Measurements from ENCODE around the gene DNAJC1. TPM values are rescaled to one million over a fixed set of nuclear protein-coding genes. Genes with fewer than 3 reads are reported as not detected.
A peak's percentile ranks its signal among the peaks of the same experiment; 100 is the strongest.

The DNAJC1 gene
- total RNA-seq, 4 donors from 2014 or later = 37.1 to 41.7 (median 40.1) TPM

DNA sequence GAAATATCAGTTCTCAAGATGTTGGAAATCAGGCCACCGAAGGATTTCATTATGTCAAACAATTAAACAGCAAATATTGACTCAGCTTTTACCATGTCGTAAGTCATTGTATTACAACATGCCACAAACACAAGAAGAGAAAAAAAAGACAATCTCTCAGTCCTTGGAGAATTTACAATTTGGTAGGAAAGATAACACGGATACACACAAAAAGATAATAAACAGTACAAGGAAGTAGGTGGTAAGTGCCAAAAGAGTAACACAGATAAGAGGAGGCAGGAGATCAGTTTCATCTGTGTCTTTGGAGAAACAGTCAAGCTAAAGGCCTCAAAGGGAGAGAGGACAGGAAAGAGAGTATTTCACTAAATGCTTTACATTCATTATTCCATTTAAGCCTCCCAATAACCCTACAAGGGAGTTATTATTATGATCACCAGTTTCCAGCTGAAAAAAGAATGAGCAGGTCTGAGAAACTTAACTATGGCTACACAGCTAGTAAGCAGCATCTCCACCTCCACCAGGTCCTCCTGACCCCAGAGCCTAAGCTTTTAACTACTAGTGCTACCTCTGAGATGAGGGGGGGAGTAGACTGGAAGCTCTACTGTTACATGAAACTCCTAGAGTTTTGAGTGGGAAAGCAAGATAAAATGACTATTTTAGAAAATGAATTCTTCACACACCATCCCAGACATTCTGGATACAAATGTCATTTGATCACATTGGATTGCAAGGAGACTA is 13.9 kb upstream of the DNAJC1 start:
- no peaks in the 10 kb centered on the region for H3K9me3 ChIP-seq
- TF ChIP-seq POLR2A (IDR thresholded peaks at IDR 0.05) = no peak
- TF ChIP-seq CTCF (IDR thresholded peaks at IDR 0.05) = no peak
- no peak overlapping the region for H3K4me3 ChIP-seq
- DNase-seq = no peak
- H3K27me3 ChIP-seq = no peaks in the 10 kb centered on the region
- no peaks in the 10 kb centered on the region for H3K4me1 ChIP-seq
- H3K27ac ChIP-seq = no peak overlapping the region
- H3K36me3 ChIP-seq = no peaks in the 10 kb centered on the region

- no peak for DNase-seq
- Histone ChIP-seq H3K36me3 (no peaks in the 10 kb centered on the region), H3K4me3 (no peak overlapping the region), H3K27me3 (no peaks in the 10 kb centered on the region), H3K4me1 (no peaks in the 10 kb centered on the region), H3K27ac (no peak overlapping the region), H3K9me3 (no peaks in the 10 kb centered on the region)
- TF ChIP-seq POLR2A (IDR thresholded peaks at IDR 0.05) = no peak
- no peak for TF ChIP-seq CTCF (IDR thresholded peaks at IDR 0.05)
Measured at GRCh38 chr10:22016046-22016705, 12.6 kb upstream of the DNAJC1 start.

DNA sequence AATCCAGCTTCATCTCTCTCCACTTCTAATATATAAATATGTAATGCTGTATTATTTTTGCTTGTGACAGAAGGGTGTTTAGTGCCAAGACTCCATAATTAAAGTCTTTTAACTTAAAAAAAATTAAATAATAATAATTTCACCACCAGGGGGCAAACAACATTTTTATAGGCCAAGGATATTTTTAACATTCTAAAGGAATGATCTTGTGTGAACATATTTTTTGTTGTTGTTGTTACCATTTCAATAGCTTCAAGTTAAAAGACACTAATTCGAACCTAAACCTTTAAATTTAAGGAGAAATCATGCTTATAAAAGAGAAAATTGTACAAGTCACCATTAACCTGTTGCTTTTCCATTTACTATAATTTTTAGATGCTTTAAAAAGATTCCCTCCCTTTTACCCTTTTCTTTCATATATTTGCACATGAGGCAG is 7.5 kb upstream of the DNAJC1 start:
- H3K36me3 ChIP-seq = no peaks in the 10 kb centered on the region
- no peak overlapping the region for H3K27ac ChIP-seq
- no peaks in the 10 kb centered on the region for H3K9me3 ChIP-seq
- H3K27me3 ChIP-seq = no peaks in the 10 kb centered on the region
- no peak for DNase-seq
- TF ChIP-seq POLR2A (IDR thresholded peaks at IDR 0.05) (no peak), CTCF (IDR thresholded peaks at IDR 0.05) (peak in 4 of 6 experiments; percentile 25 to 75 (median 34))
- no peak overlapping the region for H3K4me3 ChIP-seq
- H3K4me1 ChIP-seq = no peaks in the 10 kb centered on the region

DNA sequence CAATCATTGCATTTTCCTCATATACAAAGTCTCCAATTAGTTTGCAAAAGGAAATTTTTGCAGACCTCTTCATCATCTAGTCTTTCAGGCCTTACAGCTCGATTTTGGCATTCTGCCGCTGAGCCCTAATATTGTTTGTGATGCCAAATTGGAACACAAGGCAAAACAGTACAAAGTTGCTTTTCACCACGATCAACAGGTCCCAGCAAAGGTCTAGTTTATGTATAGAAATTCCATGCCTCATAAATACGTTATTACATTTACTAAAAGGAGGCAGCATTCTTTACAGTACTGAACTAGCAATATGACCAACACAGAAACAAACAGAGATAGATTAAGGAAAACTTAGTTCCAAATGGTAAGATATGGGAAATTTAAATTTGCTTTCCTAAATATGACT is 7.0 kb upstream of the DNAJC1 start:
- H3K4me3 ChIP-seq = no peak overlapping the region
- H3K27ac ChIP-seq = no peak overlapping the region
- DNase-seq = no peak
- no peaks in the 10 kb centered on the region for H3K36me3 ChIP-seq
- no peaks in the 10 kb centered on the region for H3K9me3 ChIP-seq
- TF ChIP-seq CTCF (IDR thresholded peaks at IDR 0.05) (no peak), POLR2A (IDR thresholded peaks at IDR 0.05) (no peak)
- H3K4me1 ChIP-seq = no peaks in the 10 kb centered on the region
- no peaks in the 10 kb centered on the region for H3K27me3 ChIP-seq

- DNase-seq = no peak
- Histone ChIP-seq H3K4me3 (no peak overlapping the region), H3K36me3 (no peaks in the 10 kb centered on the region), H3K27me3 (no peaks in the 10 kb centered on the region), H3K4me1 (peaks cover 0 to 8% (median 0%) of the 10 kb centered on the region in 4 donors), H3K9me3 (no peaks in the 10 kb centered on the region), H3K27ac (no peak overlapping the region)
- TF ChIP-seq POLR2A (IDR thresholded peaks at IDR 0.05) (no peak), CTCF (IDR thresholded peaks at IDR 0.05) (no peak)
Measured at GRCh38 chr10:22006379-22006884, 2.9 kb upstream of the DNAJC1 start.
